Activated gamma-delta T cell treated with Interleukin-2 at 50 U/mL for 16 hours (primary cell): ENCODE measurements around the gene COQ5.
A peak's percentile ranks its signal among the peaks of the same experiment; 100 is the strongest.

ENCODE experiments used
- DNase-seq: peaks from one replicate; pipeline ENCODE4 v3.0.0-alpha.2; 2020

COQ5 gene

DNA sequence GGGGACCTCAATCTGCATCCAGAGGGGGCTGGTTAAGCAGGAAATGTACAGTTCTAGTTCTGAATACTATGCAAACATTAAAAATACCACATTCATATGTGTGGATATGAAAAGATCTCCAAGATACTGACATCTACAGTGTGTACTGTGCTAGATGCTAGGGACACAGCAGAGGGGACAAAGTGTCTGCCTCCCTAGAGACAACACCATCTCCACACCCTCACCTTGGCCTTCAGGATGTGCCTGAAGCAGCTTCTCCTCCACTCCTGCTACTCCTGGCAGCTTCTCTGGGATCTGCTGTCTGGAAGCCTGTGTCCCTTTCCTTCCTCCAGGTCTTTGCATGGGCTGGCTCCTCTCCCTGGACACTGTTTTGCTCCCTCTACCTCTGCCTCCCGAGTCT, 48.7 kb downstream of the COQ5 start:
- no peak for DNase-seq

DNA sequence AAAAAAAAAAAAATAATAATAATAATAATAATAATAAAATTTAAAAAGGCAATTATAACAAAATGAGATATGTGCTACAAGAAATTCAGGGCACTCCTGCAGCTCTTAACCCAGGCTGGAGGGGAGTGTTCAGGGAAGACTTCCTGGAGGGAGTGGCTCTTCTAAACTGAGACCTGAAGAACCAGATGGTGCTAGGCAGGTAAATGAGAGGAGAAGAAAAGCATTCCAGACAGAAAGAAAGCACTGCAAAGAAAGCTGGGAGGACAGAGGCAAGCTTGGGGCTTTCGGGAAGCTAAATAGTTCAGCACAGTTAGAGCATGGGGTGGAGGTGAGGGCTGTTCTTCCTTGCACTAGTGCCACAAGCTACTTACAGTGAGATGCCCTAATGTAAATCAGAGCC, 49.5 kb downstream of the COQ5 start:
- no peak for DNase-seq

DNA sequence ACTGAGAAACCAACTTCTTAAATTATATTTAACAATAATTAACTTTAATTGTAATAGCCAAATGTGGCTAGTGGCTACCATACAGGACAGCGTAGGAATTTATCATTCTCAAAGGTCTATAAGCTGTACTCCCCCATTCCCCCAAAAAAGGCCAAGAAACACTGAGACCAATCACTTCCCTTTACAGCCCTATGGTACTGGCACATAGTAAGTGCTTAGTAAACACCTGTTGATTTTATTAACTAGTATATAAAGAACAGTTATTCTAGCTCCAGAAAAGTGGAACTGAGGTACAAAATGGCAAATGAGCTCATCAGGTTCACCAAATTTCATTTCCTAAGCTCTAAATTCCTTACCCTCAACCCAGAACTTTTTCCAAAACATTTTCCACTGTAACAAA, 53.3 kb downstream of the COQ5 start:
- no peak for DNase-seq

GRCh38 chr12:120474616-120474960, 54.4 kb downstream of the COQ5 start:
- DNase-seq = no peak

DNA sequence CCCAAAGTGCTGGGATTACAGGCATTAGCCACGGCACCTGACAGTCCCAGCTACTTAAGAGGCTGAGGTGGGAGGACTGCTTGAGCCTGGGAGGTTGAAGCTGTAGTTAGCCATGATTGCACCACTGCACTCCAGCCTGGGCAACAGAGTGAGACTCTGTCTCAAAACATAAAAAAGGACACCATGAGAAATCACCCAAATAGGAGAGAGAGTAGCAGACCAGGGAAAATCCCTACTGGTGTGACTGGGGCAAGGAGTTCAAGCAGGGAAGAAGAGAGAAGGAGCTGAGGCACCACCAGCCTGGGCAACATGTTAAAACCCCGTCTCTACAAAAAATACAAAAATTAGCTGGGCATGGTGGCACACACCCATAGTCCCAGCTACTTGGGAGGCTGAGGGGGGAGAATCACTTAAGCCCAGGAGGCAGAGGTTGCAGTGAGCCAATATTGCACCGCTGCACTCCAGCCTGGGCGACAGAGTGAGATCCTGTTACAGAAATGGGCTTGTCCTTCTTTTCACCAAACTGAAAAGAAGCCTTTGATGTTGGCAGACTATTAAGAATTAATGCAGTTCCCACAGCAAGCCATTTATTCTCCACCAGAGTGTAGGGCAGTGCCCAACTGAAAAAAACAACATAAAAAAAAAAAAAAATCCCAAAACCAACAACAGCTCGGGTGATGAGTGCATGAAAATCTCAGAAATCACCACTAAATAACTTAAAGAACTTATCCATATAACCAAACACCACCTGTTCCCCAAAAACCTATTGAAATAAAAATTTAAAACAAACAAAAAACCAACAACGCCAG, 54.9 kb downstream of the COQ5 start:
- DNase-seq = no peak

- no peak for DNase-seq
Observed at GRCh38 chr12:120472521-120472920, 56.4 kb downstream of the COQ5 start.

- no peak for DNase-seq
Observed at GRCh38 chr12:120470150-120470784, 58.7 kb downstream of the COQ5 start.

DNA sequence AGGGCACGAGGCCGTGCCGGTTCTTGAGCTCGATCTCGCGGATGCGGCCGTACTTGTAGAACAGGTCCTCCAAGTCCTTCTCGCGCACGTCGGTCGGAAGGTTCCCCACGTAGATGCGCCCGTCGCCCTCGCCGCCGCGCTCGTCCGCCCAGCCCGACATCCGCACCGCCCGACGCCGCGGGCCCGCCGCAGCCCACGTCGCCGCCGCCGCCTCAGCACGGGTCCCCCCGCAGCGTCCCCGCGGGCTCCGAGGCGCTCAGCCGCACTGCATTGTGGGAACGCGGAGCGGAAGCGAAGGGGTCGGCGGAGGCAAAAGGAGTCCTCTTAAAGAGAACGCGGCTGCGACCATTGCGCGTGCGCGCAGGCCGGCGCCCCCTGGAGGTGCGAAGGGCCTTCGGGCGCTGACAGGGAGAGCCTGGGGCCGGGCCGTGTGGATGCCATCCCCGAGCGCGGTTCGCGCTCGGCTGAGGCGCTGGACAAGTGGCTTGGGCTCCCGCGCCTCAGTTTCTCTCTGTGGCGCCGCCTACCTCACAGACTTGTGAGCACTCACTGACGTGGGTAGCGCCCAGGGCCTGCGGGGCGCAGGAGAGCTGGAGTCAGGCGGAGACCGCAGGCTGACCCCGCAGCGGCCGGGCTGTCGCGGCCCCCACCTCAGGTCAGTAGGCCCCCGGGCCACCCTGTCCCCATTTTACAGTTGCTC, 59.4 kb downstream of the COQ5 start, which contains the start of gene SRSF9:
Gene SRSF9 (minus strand): TSS at position 299 of the 700 bp plus-strand sequence. CDS start 139 bp downstream, at position 160.
- DNase-seq = peak; percentile 97

- DNase-seq = peak; percentile 50
Observed at GRCh38 chr12:120468821-120469449, 60.0 kb downstream of the COQ5 start.

GRCh38 chr12:120468325-120468820, 60.6 kb downstream of the COQ5 start:
- peak; percentile 14 for DNase-seq

DNA sequence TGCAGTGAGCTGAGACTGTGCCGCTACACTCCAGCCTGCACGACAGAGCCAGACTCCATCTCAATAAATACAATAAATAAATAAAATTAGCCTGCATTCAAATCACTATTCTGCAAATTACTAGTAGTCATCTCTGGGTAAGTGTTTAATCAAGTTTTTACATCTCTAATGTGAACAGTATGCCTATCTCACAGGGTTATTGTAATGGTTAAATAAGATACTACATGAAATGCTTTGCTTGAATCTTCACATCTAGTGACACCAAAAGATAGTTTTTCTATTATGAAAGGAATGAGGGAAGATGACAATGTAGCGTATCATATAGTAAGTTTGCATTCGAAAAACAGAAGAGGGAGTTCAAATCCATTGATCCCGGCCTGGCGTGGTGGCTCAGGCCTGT, 61.5 kb downstream of the COQ5 start:
- DNase-seq = no peak

DNA sequence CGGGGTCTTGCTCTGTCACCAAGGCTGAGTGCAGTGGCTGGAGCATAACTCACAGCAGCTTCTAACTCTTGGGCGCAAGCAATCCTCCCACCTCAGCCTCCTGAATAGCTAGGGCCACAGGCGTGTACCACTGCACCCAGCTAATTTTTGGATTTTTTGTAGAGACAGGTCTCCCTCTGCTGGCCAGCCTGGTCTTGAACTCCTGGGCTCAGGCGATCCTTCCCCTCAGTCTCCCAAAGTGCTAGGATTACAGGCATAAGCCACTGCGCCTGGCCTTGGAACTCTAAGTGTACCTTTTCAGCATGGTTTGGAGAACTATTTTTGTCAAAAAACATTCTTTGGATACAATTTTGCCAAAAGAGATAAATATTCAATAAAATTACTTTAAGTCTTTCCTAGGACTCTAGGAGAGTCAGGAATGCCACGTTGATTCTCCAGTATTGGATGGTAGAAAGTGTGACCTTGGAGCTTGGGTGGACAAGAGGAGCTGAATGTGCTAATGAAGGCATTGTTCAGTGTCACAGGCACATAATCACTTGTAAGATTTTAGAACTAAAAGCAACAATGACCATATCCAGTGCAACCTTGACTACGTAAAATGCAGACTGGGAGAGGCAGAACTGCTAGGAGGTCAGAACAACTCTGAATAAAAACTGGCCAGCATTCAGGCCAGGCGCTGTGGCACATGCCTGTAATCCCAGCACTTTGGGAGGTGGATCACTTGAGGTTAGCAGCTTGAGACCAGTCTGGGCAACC, 62.2 kb downstream of the COQ5 start:
- peak; percentile 44 for DNase-seq

DNA sequence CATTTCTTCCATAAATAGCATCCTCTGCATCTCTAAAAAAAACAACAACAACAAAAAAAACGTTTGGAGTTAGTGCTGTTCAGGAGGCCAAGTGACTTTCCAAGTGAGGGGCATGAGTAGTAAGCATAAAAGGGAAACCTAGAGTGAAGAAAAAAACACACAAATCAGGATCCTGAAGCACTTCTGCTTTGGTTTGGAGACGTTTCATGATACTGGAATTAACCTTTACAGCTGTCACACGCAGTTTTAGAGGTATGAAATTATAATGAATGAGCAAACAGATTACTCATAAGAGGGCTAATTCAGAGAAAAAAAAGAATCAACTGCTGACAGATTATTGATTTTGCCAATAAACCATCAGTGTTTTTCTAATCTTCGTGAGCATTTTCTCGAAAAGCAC, 63.2 kb downstream of the COQ5 start:
- no peak for DNase-seq

DNA sequence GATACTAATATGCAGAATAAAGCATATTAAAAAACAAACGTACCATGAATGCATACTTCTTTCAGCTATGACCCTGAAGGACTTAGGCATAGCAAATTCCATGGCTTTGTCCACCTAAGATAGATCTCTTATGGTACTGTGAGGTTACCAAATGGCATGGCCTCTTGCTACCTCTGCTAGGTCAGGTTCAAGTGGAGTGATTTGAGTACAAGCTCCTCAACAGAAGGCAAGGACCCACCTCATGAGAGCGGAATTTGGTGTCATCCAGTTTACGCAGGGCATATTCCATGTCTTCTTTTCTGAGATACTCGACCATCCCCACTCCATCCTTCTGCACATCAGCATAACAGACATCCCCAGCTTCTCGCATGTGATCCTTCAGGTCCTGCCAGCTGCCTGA, 65.2 kb downstream of the COQ5 start:
- DNase-seq = no peak

- DNase-seq = no peak
Observed at GRCh38 chr12:120462099-120462640, 66.8 kb downstream of the COQ5 start.

DNA sequence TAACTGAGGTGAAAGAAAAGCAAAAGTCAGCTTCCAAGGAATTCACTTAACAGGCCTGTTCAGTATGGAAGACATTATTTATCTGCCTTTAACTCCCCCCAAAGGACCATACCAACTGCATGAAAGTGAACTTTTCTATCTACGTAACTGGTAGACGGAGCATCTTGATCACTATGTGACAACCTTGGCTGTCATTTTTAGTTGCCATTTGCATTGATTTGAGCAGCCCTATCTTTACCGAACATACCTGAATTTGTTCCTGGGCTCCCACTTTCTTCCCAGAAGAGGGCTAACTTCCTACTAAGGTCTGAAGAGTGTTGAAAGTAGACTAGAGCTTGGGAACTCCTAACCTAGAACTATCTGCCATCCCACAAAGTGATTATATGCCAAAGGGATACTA, 68.8 kb downstream of the COQ5 start:
- no peak for DNase-seq

GRCh38 chr12:120457133-120457532, 71.8 kb downstream of the COQ5 start:
- no peak for DNase-seq

- no peak for DNase-seq
Observed at GRCh38 chr12:120455302-120455701, 73.7 kb downstream of the COQ5 start.

GRCh38 chr12:120453977-120454376, 75.0 kb downstream of the COQ5 start:
- DNase-seq = no peak
